Neutrophil (primary cell): ENCODE measurements around the gene FAS.

ENCODE experiments used
- H3K27ac ChIP-seq: fragments of 200-600 bp; sonication (generic); 2 replicates; pipeline ENCODE4 v1.5.1; 2016; ENCODE audit warnings: mild to moderate bottlenecking, moderate library complexity
- H3K27me3 ChIP-seq: fragments of 200-600 bp; sonication (generic); 2 replicates; pipeline ENCODE4 v1.6.0; 2016; ENCODE audit warnings: mild to moderate bottlenecking
- H3K36me3 ChIP-seq: fragments of 200-600 bp; sonication (generic); 2 replicates; pipeline ENCODE4 v1.5.1; 2017
- H3K4me1 ChIP-seq, 2 experiments: fragments of 200-600 bp in 1 of 2; sonication (generic) in 1 of 2; 1 replicate in 1 of 2; 2 replicates in 1 of 2; pipeline versions ENCODE4 v1.5.1 to v1.6.1; 2013 to 2016; ENCODE audit warnings: low read depth in 1 of 2, low read length in 1 of 2, mild to moderate bottlenecking in 1 of 2, moderate library complexity in 1 of 2; ENCODE audit not compliant: control insufficient read depth in 1 of 2, insufficient read depth in 1 of 2
- H3K4me3 ChIP-seq, 2 experiments: fragments of 200-600 bp in 1 of 2; sonication (generic) in 1 of 2; 1 replicate in 1 of 2; 2 replicates in 1 of 2; pipeline ENCODE4 v1.5.1; 2013 to 2016; ENCODE audit warnings: low read depth in 1 of 2, low read length in 1 of 2, mild to moderate bottlenecking in 1 of 2, moderate library complexity in 1 of 2
- H3K9me3 ChIP-seq: fragments of 200-600 bp; sonication (generic); 2 replicates; pipeline ENCODE4 v1.5.1; 2016
- CTCF ChIP-seq: fragments of 200-600 bp; sonication (generic); IDR thresholded peaks from 2 replicates; pipeline ENCODE4 v1.5.1; 2016; ENCODE audit warnings: antibody characterized with exemption

FAS gene

GRCh38 chr10:89055159-89055558 lies 64.6 kb downstream of the FAS start:
- Histone ChIP-seq H3K27ac (no peak overlapping the region), H3K4me1 (no peaks in the 10 kb centered on the region), H3K4me3 (no peak overlapping the region), H3K27me3 (no peaks in the 10 kb centered on the region), H3K36me3 (no peaks in the 10 kb centered on the region), H3K9me3 (no peaks in the 10 kb centered on the region)
- no peak for TF ChIP-seq CTCF

GRCh38 chr10:89062861-89063260 lies 72.3 kb downstream of the FAS start:
- Histone ChIP-seq H3K36me3 (no peaks in the 10 kb centered on the region), H3K27ac (no peak overlapping the region), H3K9me3 (no peaks in the 10 kb centered on the region), H3K27me3 (no peaks in the 10 kb centered on the region), H3K4me1 (no peaks in the 10 kb centered on the region), H3K4me3 (no peak overlapping the region)
- no peak for TF ChIP-seq CTCF

- H3K27me3 ChIP-seq, result peaks cover 5% of the 10 kb centered on the region
- H3K4me1 ChIP-seq, result no peaks in the 10 kb centered on the region
- TF ChIP-seq CTCF, result no peak
- no peak overlapping the region for H3K27ac ChIP-seq
- no peaks in the 10 kb centered on the region for H3K36me3 ChIP-seq
- H3K4me3 ChIP-seq, result no peak overlapping the region
- H3K9me3 ChIP-seq, result no peaks in the 10 kb centered on the region
These were observed 72.9 kb downstream of the FAS start for GRCh38 chr10:89063465-89063864.

- peaks cover 5% of the 10 kb centered on the region for H3K27me3 ChIP-seq
- no peak overlapping the region for H3K4me3 ChIP-seq
- H3K4me1 ChIP-seq, result no peaks in the 10 kb centered on the region
- TF ChIP-seq CTCF, result no peak
- H3K27ac ChIP-seq, result no peak overlapping the region
- no peaks in the 10 kb centered on the region for H3K9me3 ChIP-seq
- H3K36me3 ChIP-seq, result no peaks in the 10 kb centered on the region
These were observed 74.2 kb downstream of the FAS start for GRCh38 chr10:89064748-89065147.
